Measurements from ENCODE around the gene RPL27A.
"Not testable (repeated sequence)": the region's sequence is repeated elsewhere in the genome, so short reads cannot be mapped to it uniquely, and the experiment has no call there.

RPL27A gene

GRCh38 chr11:8658321-8659057 lies 24.1 kb upstream of the RPL27A start:
- TF ChIP-seq CTCF (conservative IDR thresholded peaks at IDR 0.05): no peak
- H3K27ac ChIP-seq: no peak overlapping the region

- H3K27ac ChIP-seq: no peak overlapping the region
- TF ChIP-seq CTCF (conservative IDR thresholded peaks at IDR 0.05): no peak
Observed at GRCh38 chr11:8661001-8661795, 21.4 kb upstream of the RPL27A start.

- H3K27ac ChIP-seq: no peak overlapping the region
- TF ChIP-seq CTCF (conservative IDR thresholded peaks at IDR 0.05): no peak
Observed at GRCh38 chr11:8665222-8665621, 17.4 kb upstream of the RPL27A start.

GRCh38 chr11:8670081-8670480 lies 12.5 kb upstream of the RPL27A start:
- H3K27ac ChIP-seq: not testable (repeated sequence)

GRCh38 chr11:8671193-8671612 lies 11.4 kb upstream of the RPL27A start:
- 0 out of 2 replicates have a peak overlapping the region, but pooled peaks have one; percentile 19 for H3K27ac ChIP-seq
- no peak for TF ChIP-seq CTCF (conservative IDR thresholded peaks at IDR 0.05)

GRCh38 chr11:8671651-8672062 lies 10.9 kb upstream of the RPL27A start:
- 0 out of 2 replicates have a peak overlapping the region, but pooled peaks have one; percentile 19 for H3K27ac ChIP-seq
- no peak for TF ChIP-seq CTCF (conservative IDR thresholded peaks at IDR 0.05)

- no peak overlapping the region for H3K27ac ChIP-seq
- TF ChIP-seq CTCF (conservative IDR thresholded peaks at IDR 0.05): no peak
Observed at GRCh38 chr11:8672346-8672745, 10.2 kb upstream of the RPL27A start.

- no peak overlapping the region for H3K27ac ChIP-seq
- no peak for TF ChIP-seq CTCF (conservative IDR thresholded peaks at IDR 0.05)
Observed at GRCh38 chr11:8674859-8675258, 7.7 kb upstream of the RPL27A start.
